GM19025 (cell line): ENCODE results near the gene MTR.

ENCODE experiments used
- ATAC-seq: cut with Tn5 transposase; IDR thresholded peaks from one replicate; pipeline ENCODE4 v1.9.1; 2021; ENCODE audit warnings: mild to moderate bottlenecking, low read depth, moderate library complexity; ENCODE audit not compliant: unreplicated experiment

MTR gene

DNA sequence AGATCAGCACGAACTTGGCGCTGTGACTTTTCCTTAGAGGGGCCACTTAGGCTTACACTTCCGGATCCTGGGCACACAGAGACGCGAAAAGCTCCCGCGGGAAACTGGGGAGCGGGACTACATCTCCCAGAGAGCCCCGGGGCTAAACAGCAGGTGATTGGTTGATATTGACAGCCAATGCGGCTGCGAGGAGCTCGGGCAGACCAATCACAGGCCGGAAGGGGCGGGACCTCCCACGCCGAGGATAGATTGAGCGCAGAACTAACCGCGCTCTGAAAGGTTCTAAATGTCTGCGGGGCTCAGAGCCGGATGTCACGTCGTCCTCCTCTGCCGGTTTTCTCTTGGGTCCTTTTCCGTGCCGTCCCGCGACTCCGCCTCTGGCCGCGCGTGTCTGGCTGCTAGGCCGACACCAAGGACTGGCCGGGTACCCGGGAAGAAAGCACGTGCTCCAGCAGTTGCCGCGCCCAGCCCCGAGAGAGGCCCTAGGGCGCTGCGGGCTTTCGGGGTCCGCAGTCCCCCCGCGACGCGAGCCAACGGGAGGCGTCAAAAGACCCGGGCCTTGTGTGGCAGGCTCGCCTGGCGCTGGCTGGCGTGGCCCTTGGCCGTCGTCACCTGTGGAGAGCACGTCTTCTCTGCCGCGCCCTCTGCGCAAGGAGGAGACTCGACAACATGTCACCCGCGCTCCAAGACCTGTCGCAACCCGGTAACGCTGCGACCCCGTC is at the start of gene MTR:
Gene MTR (plus strand): TSS at position 258 of the 722 bp plus-strand sequence. CDS start 412 bp downstream, at position 670.
- peak; percentile 98 for ATAC-seq

DNA sequence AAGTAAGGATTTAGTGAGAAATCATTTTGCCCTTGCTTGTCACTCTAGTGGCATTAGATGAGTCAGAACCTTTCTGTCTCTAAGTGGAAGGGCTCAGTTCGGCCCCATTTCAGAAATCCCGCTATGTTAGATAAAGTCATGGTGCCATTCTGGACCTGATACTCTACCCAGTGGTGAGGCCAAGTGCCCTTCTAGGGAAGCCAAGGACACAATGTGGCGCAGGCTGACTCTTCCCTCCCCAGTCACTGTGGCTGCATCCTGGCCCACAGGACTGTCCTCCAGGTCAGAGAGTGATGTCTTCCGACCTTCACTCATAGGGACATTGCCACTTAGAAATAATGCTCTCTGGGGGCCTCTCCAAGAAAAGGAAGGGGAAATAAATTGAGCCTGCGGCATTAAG is 48.3 kb upstream of the MTR start:
- ATAC-seq, result no peak

DNA sequence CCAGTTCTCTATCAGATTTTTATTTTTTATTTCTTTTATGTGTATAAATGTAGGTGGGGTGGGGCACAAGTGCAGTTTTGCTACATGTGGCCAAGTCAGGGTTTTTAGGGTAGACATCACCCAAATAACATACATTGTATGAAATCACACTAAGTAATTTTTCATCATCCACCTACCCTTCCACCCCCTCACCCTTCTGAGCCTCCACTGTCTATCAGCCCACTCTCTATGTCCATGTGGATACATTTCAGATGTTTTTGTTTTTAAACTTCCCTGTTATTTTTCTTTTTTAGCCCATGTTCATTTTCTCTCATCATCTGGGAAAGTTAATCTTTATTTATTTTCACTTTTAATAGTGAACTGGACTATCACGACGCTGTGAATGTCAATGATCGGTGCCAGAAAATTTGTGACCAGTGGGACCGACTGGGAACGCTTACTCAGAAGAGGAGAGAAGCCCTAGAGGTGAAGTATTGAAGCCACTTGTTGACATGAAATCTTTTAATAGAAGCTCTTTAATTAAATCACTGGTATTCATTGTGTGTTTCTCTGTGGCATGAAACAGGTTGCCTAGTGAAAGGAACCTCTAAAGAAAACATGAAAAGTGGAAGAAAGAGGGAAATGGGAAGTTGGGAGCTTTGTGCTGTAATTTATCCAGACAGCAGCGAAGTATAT is 47.6 kb upstream of the MTR start:
- ATAC-seq, result no peak

GRCh38 chr1:236748268-236748870 is 46.7 kb upstream of the MTR start:
- ATAC-seq, result no peak

- ATAC-seq, result no peak
Measured at GRCh38 chr1:236750928-236751327, 44.2 kb upstream of the MTR start.

DNA sequence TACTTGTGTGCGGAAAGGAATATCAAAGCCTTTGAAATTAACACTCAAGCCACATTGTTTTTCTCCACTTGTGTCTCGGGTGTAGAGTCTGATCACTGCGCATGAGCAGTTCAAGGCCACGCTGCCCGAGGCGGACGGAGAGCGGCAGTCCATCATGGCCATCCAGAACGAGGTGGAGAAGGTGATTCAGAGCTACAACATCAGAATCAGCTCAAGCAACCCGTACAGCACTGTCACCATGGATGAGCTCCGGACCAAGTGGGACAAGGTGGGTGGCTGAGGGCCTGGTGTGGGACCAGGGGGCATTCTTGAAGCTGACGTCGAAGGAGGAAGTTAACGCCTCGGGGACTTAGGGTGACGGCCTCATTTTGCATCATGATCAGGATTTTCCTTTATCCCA is 43.7 kb upstream of the MTR start:
- no peak for ATAC-seq

GRCh38 chr1:236751935-236752334 is 43.2 kb upstream of the MTR start:
- ATAC-seq, result no peak

DNA sequence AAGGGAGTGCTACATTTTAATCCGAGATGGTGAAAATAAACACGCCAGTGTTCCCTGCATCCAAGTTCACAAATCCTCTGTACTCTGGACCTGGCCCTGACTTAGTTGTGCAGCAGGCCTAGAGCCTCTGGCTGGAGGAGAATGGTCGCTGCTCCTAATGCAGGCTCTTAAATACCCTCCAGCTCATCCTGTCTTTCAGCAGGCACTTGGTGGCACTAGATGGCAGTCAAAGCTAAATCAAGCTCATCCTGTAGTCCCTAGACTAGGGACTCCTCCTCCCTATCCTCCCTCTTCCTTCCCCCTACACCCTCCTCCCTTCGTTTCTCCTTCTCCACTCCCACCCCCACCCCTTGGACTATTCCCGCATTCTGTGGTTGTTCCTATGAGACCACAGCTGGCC is 41.6 kb upstream of the MTR start:
- no peak for ATAC-seq

GRCh38 chr1:236753964-236754363 is 41.1 kb upstream of the MTR start:
- no peak for ATAC-seq

DNA sequence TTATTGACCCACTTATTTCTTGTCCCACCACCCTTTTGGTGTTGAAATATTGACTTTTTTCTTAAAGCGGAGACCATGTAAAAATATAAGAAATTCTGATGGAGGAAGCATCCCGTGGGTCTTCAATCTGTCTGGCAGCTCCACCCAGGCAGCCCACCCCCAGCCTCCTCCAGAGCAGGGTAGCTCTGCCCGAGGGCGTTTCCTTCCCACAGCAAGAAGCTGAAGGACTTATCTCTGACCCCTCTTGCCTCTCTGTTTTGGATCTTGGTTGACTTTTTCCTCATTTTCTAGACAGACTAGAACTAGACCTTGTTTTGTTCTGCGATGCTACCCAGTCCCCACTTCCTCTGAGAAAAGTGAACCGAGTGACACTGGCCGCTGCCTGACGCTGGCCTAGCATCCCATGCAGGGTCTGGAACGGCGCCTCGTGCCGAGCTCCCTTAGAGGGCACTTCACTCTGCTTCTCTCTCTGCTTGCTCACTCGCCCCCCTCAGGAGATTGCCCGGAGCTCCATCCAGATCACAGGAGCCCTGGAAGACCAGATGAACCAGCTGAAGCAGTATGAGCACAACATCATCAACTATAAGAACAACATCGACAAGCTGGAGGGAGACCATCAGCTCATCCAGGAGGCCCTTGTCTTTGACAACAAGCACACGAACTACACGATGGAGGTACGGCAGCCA is 40.4 kb upstream of the MTR start:
- ATAC-seq, result no peak

DNA sequence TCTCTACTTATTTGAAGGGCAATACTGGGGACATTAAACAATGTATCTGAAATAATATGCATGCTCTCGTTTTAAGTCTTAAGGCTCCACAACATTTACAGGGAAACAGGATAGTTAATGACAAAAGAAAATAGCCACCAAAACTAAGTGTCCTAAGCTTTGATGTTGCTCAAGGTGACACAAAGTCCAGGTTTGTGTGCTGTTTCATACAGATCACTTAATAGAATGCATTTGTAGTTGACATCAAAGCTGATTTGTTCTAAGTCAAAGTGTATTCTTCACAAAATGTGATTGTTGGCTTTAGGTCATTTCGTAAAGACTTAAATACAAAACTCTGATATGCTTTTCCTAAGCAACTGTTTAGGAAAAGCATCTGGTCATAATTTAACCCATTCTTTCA is 37.5 kb upstream of the MTR start:
- ATAC-seq, result no peak

DNA sequence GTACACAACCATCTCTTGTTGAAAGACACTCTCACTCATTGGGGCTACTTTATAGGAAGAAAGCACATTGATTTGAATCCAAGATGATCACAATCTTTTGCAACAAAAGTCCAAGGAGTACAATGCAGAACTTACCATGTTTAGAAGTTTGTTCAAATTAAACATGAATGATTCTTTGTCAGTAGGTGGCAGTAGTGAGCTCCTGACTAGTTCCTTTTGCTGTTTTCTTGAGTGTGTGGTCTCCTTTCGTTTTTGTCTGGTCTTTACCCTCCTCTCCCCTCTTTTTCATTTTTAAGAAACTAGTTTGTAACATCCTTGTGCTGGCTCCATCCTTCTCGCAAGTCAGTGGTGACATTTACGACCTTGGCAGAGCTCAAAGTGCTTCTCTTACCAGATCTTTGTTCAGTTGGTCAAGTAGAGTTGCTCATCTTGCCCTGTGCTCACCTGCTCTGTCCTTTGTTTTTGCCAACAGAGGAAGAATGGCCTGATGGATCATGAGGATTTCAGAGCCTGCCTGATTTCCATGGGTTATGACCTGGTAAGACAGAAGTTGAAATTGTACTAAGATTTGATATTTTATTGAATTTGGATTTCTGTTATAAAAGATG is 35.7 kb upstream of the MTR start:
- ATAC-seq, result no peak

GRCh38 chr1:236760480-236760879 is 34.6 kb upstream of the MTR start:
- ATAC-seq, result no peak

- no peak for ATAC-seq
Measured at GRCh38 chr1:236760986-236761385, 34.1 kb upstream of the MTR start.

DNA sequence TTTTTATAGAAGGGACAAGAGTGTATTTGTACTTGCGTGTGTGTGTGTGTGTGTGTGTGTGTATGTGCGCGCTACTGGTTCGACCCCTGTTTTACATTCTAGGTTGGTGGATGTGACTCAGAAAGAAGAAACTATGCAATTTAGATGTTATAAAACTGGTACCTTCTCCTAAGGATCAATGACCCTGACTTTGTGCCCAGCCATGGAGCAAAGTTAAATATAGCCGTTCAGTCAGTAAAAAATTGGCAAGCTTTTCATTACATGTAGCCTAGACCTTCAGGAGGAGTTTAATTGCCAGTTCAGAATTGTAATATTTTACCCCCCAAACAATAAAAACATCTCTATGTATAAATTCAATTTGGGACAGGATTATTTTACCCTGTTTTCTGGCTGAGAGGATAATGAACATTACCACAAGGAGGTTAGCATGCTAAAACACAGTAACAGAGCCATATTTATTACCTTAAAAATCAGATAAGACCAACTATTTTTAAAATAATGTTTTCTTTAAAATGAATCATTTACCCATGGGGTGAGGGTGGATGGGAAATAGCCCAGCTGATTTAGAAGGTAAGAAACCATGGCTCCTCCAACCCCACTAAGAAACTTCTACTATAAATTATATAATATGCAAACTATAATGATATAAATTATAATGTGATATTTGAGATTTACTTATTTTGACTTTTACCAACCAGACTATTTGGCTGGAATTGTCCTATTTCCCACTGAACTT is 33.5 kb upstream of the MTR start:
- no peak for ATAC-seq

GRCh38 chr1:236762410-236762809 is 32.7 kb upstream of the MTR start:
- ATAC-seq, result no peak

DNA sequence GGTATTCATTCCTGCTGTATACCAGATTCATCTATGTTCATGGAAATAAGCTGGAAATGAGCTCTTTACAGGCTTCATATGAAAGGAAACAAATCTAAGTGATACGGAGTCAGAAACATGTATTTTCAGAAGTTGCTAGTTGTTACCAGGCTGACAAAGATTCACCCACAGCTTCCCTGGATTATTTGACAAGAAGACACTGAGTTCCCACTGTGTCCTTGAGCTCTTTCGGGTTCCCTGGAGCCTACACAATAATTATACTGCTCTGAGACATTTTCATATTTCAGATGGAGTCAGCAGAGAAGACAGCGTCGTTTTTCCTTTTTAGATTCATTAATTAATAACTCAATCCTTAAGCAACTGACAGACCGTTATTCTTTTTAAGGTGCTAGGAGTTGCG is 29.3 kb upstream of the MTR start:
- no peak for ATAC-seq

DNA sequence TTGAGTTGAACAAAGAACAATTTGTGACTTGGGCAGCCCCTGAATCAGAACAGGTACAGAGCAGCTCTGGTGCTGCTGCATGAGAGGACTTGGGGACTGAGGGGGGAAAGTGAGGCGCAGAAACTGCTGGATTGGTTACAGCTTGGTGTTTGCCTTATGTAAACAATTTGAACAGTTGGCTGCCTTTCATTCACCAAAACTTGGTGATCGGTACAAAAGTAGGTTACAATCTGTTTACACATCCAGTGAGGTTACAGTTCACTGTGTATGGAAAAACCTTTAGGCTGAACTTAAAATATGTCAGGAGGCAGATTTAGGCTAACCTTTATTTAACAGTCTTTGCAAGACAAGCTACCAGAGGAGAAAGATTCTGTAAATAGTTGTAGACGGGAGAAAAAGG is 28.6 kb upstream of the MTR start:
- no peak for ATAC-seq

DNA sequence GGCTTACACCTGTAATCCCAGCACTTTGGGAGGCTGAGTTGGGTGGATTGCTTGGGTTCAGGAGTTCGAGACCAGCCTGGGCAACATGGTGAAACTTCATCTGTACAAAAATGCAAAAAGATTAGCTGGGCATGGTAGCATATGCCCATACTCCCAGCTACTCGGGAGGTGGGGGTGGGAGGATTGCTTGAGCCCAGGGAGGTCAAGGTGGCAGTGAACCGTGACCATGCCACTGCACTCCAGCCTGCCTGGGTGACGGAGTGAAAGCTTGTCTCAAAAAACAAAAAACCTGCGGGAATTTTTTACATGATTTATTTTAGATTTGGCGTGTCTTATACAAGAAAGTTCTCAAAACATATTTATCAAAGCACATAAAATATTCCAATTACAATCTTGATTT is 27.8 kb upstream of the MTR start:
- ATAC-seq, result no peak

DNA sequence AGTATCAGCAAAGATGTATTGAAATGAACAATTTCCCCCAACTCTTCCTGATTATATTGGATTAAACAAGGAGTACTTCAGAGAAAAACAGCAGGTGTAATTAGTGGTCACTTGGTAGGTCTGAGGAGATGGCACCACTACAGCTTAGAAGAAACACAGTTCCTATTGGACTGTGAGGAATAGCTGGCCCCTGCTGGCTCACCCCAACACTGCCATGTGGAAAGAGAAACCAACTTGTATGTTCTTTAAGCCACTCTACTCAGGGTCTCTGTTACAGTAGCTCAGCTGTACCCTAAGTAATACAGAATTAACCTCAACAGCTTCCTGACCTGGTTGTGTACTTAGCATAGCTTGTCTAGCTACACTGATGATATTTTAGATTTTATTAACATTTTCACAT is 26.5 kb upstream of the MTR start:
- ATAC-seq, result no peak
